Heart left ventricle (tissue), 16 donors: ENCODE data around the gene THSD4. TPM values are rescaled to one million over a fixed set of nuclear protein-coding genes. Genes with fewer than 3 reads are reported as not detected.

ENCODE experiments used
- ATAC-seq, 4 donors: fragments of 200-7000 bp; cut with Tn5 transposase; one replicate each; pipeline ENCODE4 v1.9.1; 2020 to 2022; ENCODE audit warnings: moderate library complexity in 4 of 4, mild to moderate bottlenecking in 3 of 4, moderate number of reproducible peaks in 1 of 4
- DNase-seq, 5 donors: peaks; one replicate each; pipeline ENCODE4 v3.0.0-alpha.2; 2020
- H3K27ac ChIP-seq, 12 donors: fragments of 200-600 bp; sonication (generic) in 4 of 12; one replicate each; pipeline versions ENCODE4 v1.5.0 to v1.8.0; 2016 to 2022; ENCODE audit warnings: mild to moderate bottlenecking in 2 of 12
- H3K27me3 ChIP-seq, 9 donors: fragments of 200-600 bp; sonication (generic) in 2 of 9; one replicate each; pipeline versions ENCODE4 v1.5.1 to v1.8.0; 2016 to 2022; ENCODE audit warnings: mild to moderate bottlenecking in 3 of 9
- H3K36me3 ChIP-seq, 9 donors: fragments of 200-600 bp; sonication (generic) in 2 of 9; one replicate each; pipeline versions ENCODE4 v1.5.0 to v1.8.0; 2018 to 2022; ENCODE audit warnings: mild to moderate bottlenecking in 2 of 9
- H3K4me1 ChIP-seq, 12 donors: fragments of 200-600 bp; sonication (generic) in 4 of 12; one replicate each; pipeline versions ENCODE4 v1.5.0 to v1.8.0; 2016 to 2022; ENCODE audit warnings: mild to moderate bottlenecking in 3 of 12
- H3K4me3 ChIP-seq, 12 donors: fragments of 200-600 bp; sonication (generic) in 4 of 12; one replicate each; pipeline versions ENCODE4 v1.5.0 to v1.8.0; 2017 to 2022; ENCODE audit warnings: mild to moderate bottlenecking in 9 of 12, moderate library complexity in 4 of 12
- H3K9me3 ChIP-seq, 12 donors: fragments of 200-600 bp; sonication (generic) in 4 of 12; one replicate each; pipeline versions ENCODE4 v1.5.0 to v1.8.0; 2016 to 2022; ENCODE audit warnings: mild to moderate bottlenecking in 1 of 12
- POLR2A ChIP-seq, 2 donors: fragments of 450-650 bp; IDR thresholded peaks; one replicate each; pipeline ENCODE4 v1.6.1; 2017; ENCODE audit warnings: antibody characterized with exemption in 2 of 2, mild to moderate bottlenecking in 2 of 2, moderate library complexity in 2 of 2
- WGBS, 4 donors: extraction: QIAGEN DNeasy Blood & Tissue Kit in 2 of 4; methylation state at CpG; one replicate each; pipeline versions ENCODE4 v1.1.5 to v1.1.7; 2013 to 2018; 5-methylcytosine and 5-hydroxymethylcytosine counted together
- intact Hi-C, 10 donors: fragments of 100-400 bp; cut with DNase I; formaldehyde crosslinking; loops; one replicate each; pipeline versions ENCODE4 v1.11.1 to v1.14.2; 2022
- polyA plus RNA-seq, 2 donors: library from polyadenylated mRNA; stranded (reverse); fragments of 200-250 nt; gene quantifications; one replicate each; pipeline ENCODE4 v1.2.3, GENCODE V29; 2013
- total RNA-seq, 9 donors: library from RNA; depleted of rRNA in 2 of 9; stranded (reverse); fragments of >200 nt in 2 of 9; fragmentation: NEBNext Ultra II Directional in 3 of 9; extraction: Animal tissue kit (Norgen Biotek cat#: 25700) in 3 of 9; gene quantifications; one replicate each; pipeline versions ENCODE4 v1.1.0 to v1.2.4, GENCODE V29; 2016 to 2023
- TF ChIP-seq, protein P1 (sequence below), 12 donors: fragments of 200-600 bp; sonication (generic) in 4 of 12; IDR thresholded peaks; one replicate each; pipeline versions ENCODE4 v1.5.0 to v1.8.0; 2018 to 2022; ENCODE audit warnings: antibody characterized with exemption in 12 of 12, mild to moderate bottlenecking in 5 of 12
- donor health status: ischemic (EF 13 %, LVEDD 7.1; RV severe dilation, severe dysfunction).
- donor health status: healthy with polysubstance abuse.
- donor health status: DM: no; HTN: yes; CAD: no.
- donor health status: DM: no; HTN: no; CAD: no.
- donor health status: ischemic (EF 25% LVEDD 6.9; RV normal size, moderate dysfunction).
- donor health status: ischemic (EF 25% LVEDD 5.7; RV mildly dilated, moderate dysfunction).
- donor health status: healthy.
- donor health status: DM: yes; HTN: yes; CAD: no.
- donor health status: ischemic (EF 35%, LVEDD 5.7; RV mildly dilated, moderate dysfunction).
- donor health status: nonischemic (EF 11% LVEDD 7.7; RV severe dilation, severe dysfunction).
- donor health status: DM: yes; HTN: yes; CAD: no.
- donor health status: PGD.
- donor health status: ischemic (EF 29% LVEDD 5.4; RV normal size, mild dysfunction).
- donor health status: nonischemic (EF 23%, LVEDD 6.1; RV moderate dilation, normal function).

The THSD4 gene
- total and polyA plus RNA-seq, 11 donors, result 32.6 to 206 (median 93.2) TPM

DNA sequence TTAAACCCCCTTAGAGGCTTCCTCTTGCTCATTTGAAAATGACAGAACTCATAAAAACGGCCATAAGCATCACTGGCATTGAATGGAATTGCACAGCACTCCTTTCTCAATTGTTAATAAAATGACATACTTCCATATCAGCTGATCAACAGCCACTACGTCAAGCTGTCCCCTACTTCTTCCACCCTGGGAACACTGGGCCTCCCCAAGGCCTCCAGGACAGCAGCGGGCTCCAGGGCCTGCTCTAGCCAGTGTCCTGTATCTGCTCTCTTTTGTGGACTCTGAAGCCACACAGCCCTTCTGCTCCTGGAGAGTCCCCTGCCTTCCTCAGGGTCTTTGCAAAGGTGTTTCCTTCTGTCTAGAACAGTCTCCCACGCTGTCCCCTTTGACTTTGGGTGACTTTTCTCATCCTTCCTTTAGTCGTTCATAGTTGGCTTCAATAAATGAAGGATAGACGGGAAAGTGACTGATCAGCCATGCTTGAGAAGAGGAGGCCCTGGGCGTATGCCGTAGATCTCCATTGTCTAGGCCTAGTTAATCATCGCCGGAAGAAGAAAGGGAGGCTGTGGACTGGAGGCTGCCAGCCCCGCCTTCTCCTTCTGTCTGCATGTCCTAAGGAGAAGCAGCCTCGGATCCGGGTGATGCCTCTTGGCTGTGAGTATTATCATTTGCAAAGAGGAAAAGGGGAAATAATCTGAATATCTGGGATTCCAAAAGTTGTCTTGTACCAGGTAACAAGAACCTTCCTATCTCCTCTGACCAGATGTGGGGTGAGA is 4.7 kb upstream of the THSD4 start:
- H3K27me3 ChIP-seq, result peaks cover 0 to 14% (median 0%) of the 10 kb centered on the region in 9 donors
- DNase-seq (no peak), ATAC-seq (no peak)
- 88 to 92% (median 91%) methylated on average over 13 of the region's 13 CpGs for WGBS, 4 donors
- H3K4me1 ChIP-seq, result peaks cover 0 to 8% (median 0%) of the 10 kb centered on the region in 12 donors
- no peak overlapping the region for H3K27ac ChIP-seq
- no peaks in the 10 kb centered on the region for H3K9me3 ChIP-seq
- TF ChIP-seq POLR2A (IDR thresholded peaks at IDR 0.05), result no peak
- TF ChIP-seq, protein P1, sequence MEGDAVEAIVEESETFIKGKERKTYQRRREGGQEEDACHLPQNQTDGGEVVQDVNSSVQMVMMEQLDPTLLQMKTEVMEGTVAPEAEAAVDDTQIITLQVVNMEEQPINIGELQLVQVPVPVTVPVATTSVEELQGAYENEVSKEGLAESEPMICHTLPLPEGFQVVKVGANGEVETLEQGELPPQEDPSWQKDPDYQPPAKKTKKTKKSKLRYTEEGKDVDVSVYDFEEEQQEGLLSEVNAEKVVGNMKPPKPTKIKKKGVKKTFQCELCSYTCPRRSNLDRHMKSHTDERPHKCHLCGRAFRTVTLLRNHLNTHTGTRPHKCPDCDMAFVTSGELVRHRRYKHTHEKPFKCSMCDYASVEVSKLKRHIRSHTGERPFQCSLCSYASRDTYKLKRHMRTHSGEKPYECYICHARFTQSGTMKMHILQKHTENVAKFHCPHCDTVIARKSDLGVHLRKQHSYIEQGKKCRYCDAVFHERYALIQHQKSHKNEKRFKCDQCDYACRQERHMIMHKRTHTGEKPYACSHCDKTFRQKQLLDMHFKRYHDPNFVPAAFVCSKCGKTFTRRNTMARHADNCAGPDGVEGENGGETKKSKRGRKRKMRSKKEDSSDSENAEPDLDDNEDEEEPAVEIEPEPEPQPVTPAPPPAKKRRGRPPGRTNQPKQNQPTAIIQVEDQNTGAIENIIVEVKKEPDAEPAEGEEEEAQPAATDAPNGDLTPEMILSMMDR (IDR thresholded peaks at IDR 0.05), result no peak
- no peak overlapping the region for H3K4me3 ChIP-seq
- no peaks in the 10 kb centered on the region for H3K36me3 ChIP-seq
- intact Hi-C loops, result loop anchor here in 7 of 10 donors (5.0 to 10.0 kb wide), 6 partner anchors 124 to 694 kb away; no protein-coding TSS in a partner anchor

DNA sequence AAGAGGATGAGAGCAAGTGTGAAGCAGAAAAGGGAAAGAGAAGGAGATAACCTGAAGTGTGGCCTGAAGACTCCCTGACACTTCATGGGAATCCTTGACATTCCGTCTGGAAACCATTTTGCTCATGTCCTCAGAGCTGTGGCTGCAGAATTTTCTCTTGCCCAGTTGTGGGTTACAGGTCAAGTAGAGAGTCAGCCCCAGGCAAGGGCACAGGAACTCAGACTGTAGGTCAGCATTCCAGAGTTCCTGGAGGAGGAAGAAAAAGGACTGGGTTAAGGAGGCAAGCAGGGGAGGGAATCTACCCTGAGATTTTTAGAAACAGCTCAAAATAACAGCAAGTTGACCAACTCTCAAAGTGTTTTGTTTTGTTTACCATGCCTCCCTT is 4.1 kb upstream of the THSD4 start:
- no peaks in the 10 kb centered on the region for H3K36me3 ChIP-seq
- no peak for TF ChIP-seq POLR2A (IDR thresholded peaks at IDR 0.05)
- TF ChIP-seq, protein P1 (IDR thresholded peaks at IDR 0.05), result no peak
- peaks cover 0 to 12% (median 2%) of the 10 kb centered on the region in 12 donors for H3K4me1 ChIP-seq
- 75 to 96% (median 89%) methylated on average over 1 of the region's 1 CpG for WGBS, 4 donors
- intact Hi-C loops, result loop anchor here in 7 of 10 donors (5.0 to 10.0 kb wide), 6 partner anchors 124 to 694 kb away; no protein-coding TSS in a partner anchor
- ATAC-seq (no peak), DNase-seq (no peak)
- no peak overlapping the region for H3K27ac ChIP-seq
- no peaks in the 10 kb centered on the region for H3K9me3 ChIP-seq
- H3K27me3 ChIP-seq, result peaks cover 0 to 20% (median 0%) of the 10 kb centered on the region in 9 donors
- no peak overlapping the region for H3K4me3 ChIP-seq

GRCh38 chr15:71111950-71112349 is 3.3 kb upstream of the THSD4 start:
- Histone ChIP-seq H3K36me3 (no peaks in the 10 kb centered on the region), H3K27ac (no peak overlapping the region), H3K4me3 (no peak overlapping the region), H3K9me3 (no peaks in the 10 kb centered on the region), H3K27me3 (peaks cover 0 to 27% (median 0%) of the 10 kb centered on the region in 9 donors), H3K4me1 (peaks cover 0 to 14% (median 4%) of the 10 kb centered on the region in 12 donors)
- DNase-seq (no peak), ATAC-seq (no peak)
- TF ChIP-seq, protein P1 (IDR thresholded peaks at IDR 0.05), result no peak
- no peak for TF ChIP-seq POLR2A (IDR thresholded peaks at IDR 0.05)
- WGBS, 4 donors, result 32 to 55% (median 42%) methylated on average over 4 of the region's 4 CpGs
- intact Hi-C loops, result loop anchor here in 7 of 10 donors (5.0 to 10.0 kb wide), 6 partner anchors 123 to 693 kb away; no protein-coding TSS in a partner anchor

DNA sequence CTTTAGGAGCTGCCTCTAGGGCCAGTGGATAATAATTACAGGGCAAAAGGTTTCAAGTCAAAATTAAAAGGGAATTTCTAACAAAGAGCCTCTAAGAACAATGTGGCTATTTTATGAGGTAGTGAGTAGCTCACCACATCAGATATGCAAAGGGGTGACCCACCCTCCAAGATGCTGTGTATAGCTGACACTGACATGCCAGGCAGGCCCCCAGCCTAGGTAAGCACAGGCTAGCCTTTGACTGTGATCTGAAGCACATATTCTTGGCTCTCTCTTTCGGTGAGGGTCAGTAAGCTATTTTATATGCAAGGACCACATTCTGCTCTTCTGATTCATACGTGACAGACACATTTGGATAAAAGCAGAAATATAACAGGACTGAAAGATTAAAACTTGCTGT is 2.8 kb upstream of the THSD4 start:
- Histone ChIP-seq H3K4me3 (no peak overlapping the region), H3K27me3 (peaks cover 0 to 29% (median 0%) of the 10 kb centered on the region in 9 donors), H3K36me3 (no peaks in the 10 kb centered on the region), H3K27ac (no peak overlapping the region), H3K9me3 (no peaks in the 10 kb centered on the region), H3K4me1 (peaks cover 0 to 14% (median 4%) of the 10 kb centered on the region in 12 donors)
- WGBS, 4 donors, result 78 to 95% (median 87%) methylated on average over 2 of the region's 2 CpGs
- TF ChIP-seq, protein P1 (IDR thresholded peaks at IDR 0.05), result no peak
- no peak for TF ChIP-seq POLR2A (IDR thresholded peaks at IDR 0.05)
- ATAC-seq (no peak), DNase-seq (no peak)
- intact Hi-C loops, result loop anchor here in 7 of 10 donors (5.0 to 10.0 kb wide), 6 partner anchors 122 to 692 kb away; no protein-coding TSS in a partner anchor
